Keratinocyte (primary cell): ENCODE measurements around the gene MYOCOS. TPM values are rescaled to one million over a fixed set of nuclear protein-coding genes. Genes with fewer than 3 reads are reported as not detected.

ENCODE experiments used
- DNase-seq: peaks from one replicate; pipeline ENCODE4 v3.0.0-alpha.2; 2011; ENCODE audit warnings: low read depth, missing footprints, low spot score
- FAIRE-seq: peaks from 2 replicates; lab custom pipeline; 2011; peaks lifted over from hg19 to GRCh38; lab: Jason Lieb, UNC
- H2AFZ ChIP-seq: 2 replicates; pipeline ENCODE4 v1.6.0; 2012; ENCODE audit warnings: low read length, control low read depth, inconsistent platforms; ENCODE audit not compliant: control insufficient read depth
- H3K27ac ChIP-seq: 2 replicates; pipeline ENCODE4 v1.5.1; 2011; ENCODE audit warnings: low read length; ENCODE audit not compliant: control insufficient read depth, insufficient read depth
- H3K27me3 ChIP-seq: 3 replicates; pipeline ENCODE4 v1.6.0; 2011; ENCODE audit warnings: low read length; ENCODE audit not compliant: control insufficient read depth, insufficient read depth; ENCODE audit errors: extremely low read depth
- H3K36me3 ChIP-seq, 2 experiments: 2 replicates in 1 of 2; 3 replicates in 1 of 2; pipeline ENCODE4 v1.5.1; 2011; ENCODE audit warnings: low read length in 2 of 2, mild to moderate bottlenecking in 1 of 2; ENCODE audit not compliant: control insufficient read depth in 2 of 2, insufficient read depth in 2 of 2; ENCODE audit errors: extremely low read depth in 1 of 2
- H3K4me1 ChIP-seq: 3 replicates; pipeline ENCODE4 v1.5.1; 2011; ENCODE audit warnings: low read length; ENCODE audit not compliant: control insufficient read depth, insufficient read depth; ENCODE audit errors: extremely low read depth
- H3K4me2 ChIP-seq: 3 replicates; pipeline ENCODE4 v1.6.0; 2011; ENCODE audit warnings: low read depth, low read length; ENCODE audit not compliant: control insufficient read depth, insufficient read depth; ENCODE audit errors: extremely low read depth
- H3K4me3 ChIP-seq, 3 experiments: fragments of 200-600 bp in 1 of 3; sonication (generic) in 1 of 3; 2 replicates in 2 of 3; 3 replicates in 1 of 3; pipeline ENCODE4 v1.5.1; 2011 to 2016; ENCODE audit warnings: low read length in 3 of 3, mild to moderate bottlenecking in 3 of 3, control low read depth in 2 of 3, inconsistent platforms in 1 of 3, low read depth in 1 of 3, mixed read lengths in 1 of 3, mixed run types in 1 of 3, moderate library complexity in 1 of 3; ENCODE audit not compliant: control insufficient read depth in 2 of 3, insufficient read depth in 2 of 3; ENCODE audit errors: extremely low read depth in 1 of 3
- H3K79me2 ChIP-seq: 2 replicates; pipeline ENCODE4 v1.6.0; 2012; ENCODE audit warnings: low read length; ENCODE audit not compliant: control insufficient read depth, insufficient read depth
- H3K9ac ChIP-seq: 3 replicates; pipeline ENCODE4 v1.6.0; 2011; ENCODE audit warnings: low read length; ENCODE audit not compliant: control insufficient read depth, insufficient read depth; ENCODE audit errors: extremely low read depth
- H3K9me1 ChIP-seq: 3 replicates; pipeline ENCODE4 v1.6.0; 2011; ENCODE audit warnings: low read length; ENCODE audit not compliant: control insufficient read depth, insufficient read depth; ENCODE audit errors: extremely low read depth
- H3K9me3 ChIP-seq: 2 replicates; pipeline ENCODE4 v1.5.1; 2012; ENCODE audit warnings: low read depth, low read length; ENCODE audit not compliant: control insufficient read depth
- H4K20me1 ChIP-seq: 3 replicates; pipeline ENCODE4 v1.6.0; 2011; ENCODE audit warnings: low read length; ENCODE audit not compliant: control insufficient read depth, insufficient read depth; ENCODE audit errors: extremely low read depth
- CTCF ChIP-seq, 3 experiments: IDR thresholded peaks in 1 of 3; conservative IDR thresholded peaks in 1 of 3; optimal IDR thresholded peaks in 1 of 3; 2 replicates in 2 of 3; 3 replicates in 1 of 3; pipeline versions ENCODE3 to v1.5.1; 2011; ENCODE audit warnings: low read length in 3 of 3, mild to moderate bottlenecking in 3 of 3, moderate library complexity in 2 of 3, control low read depth in 1 of 3, inconsistent platforms in 1 of 3; ENCODE audit not compliant: insufficient read depth in 2 of 3; ENCODE audit errors: extremely low read depth in 1 of 3
- EZH2 ChIP-seq: IDR thresholded peaks from one replicate; pipeline ENCODE4 v1.6.1; 2012; ENCODE audit warnings: inconsistent platforms, mild to moderate bottlenecking, low read length, moderate library complexity
- dilution Hi-C: fragments of 300-500 bp; cut with MboI; formaldehyde crosslinking; loops from one replicate; pipeline ENCODE4 v1.7.0; 2020; ENCODE audit warnings: low sequenced_read_pairs; ENCODE audit not compliant: extremely low pct_ligation_motif_present
- polyA plus RNA-seq, 5 experiments: library from polyadenylated mRNA; depleted of rRNA in 3 of 5; stranded (reverse) in 3 of 5; stranded (forward) in 1 of 5; unstranded in 1 of 5; fragments of >200 nt; gene quantifications; 1 replicate in 1 of 5; 2 replicates in 3 of 5; 3 replicates in 1 of 5; pipeline versions ENCODE4 v1.2.1 to v1.2.3, GENCODE V29; 2011 to 2012; ENCODE audit warnings: missing spikeins in 2 of 5, low read depth in 1 of 5, low replicate concordance in 1 of 5

MYOCOS gene
- polyA plus RNA-seq, 1 donor (not counting 4 experiments of a cell fraction or from before 2014, with no cell fraction given) = 0.05 TPM

- no peaks in the 10 kb centered on the region for H3K36me3 ChIP-seq
- no peaks in the 10 kb centered on the region for H3K9me1 ChIP-seq
- TF ChIP-seq CTCF (optimal IDR thresholded peaks at IDR 0.05 in 1 of 3, IDR thresholded peaks at IDR 0.05 in 1 of 3, conservative IDR thresholded peaks at IDR 0.05 in 1 of 3; ENCODE audit: extremely low read depth in 1 of 3, insufficient read depth in 2 of 3, low read length in 3 of 3) = no peak
- no peak for TF ChIP-seq EZH2
- no peaks in the 10 kb centered on the region for H3K4me1 ChIP-seq
- dilution Hi-C loops = no loop called here
- H3K4me2 ChIP-seq = no peak overlapping the region
- H3K9me3 ChIP-seq = no peaks in the 10 kb centered on the region
- no peak overlapping the region for H2AFZ ChIP-seq
- FAIRE-seq (no peak), DNase-seq (no peak)
- H3K4me3 ChIP-seq = no peak overlapping the region
- no peaks in the 10 kb centered on the region for H3K27me3 ChIP-seq
- H4K20me1 ChIP-seq = no peaks in the 10 kb centered on the region
- H3K27ac ChIP-seq = no peak overlapping the region
- no peak overlapping the region for H3K9ac ChIP-seq
- no peaks in the 10 kb centered on the region for H3K79me2 ChIP-seq
Measured at GRCh38 chr1:171666114-171666769, 44.2 kb downstream of the MYOCOS start.

- no peaks in the 10 kb centered on the region for H4K20me1 ChIP-seq
- TF ChIP-seq EZH2 = no peak
- no peaks in the 10 kb centered on the region for H3K27me3 ChIP-seq
- no peaks in the 10 kb centered on the region for H3K79me2 ChIP-seq
- H3K36me3 ChIP-seq = no peaks in the 10 kb centered on the region
- dilution Hi-C loops = no loop called here
- H3K27ac ChIP-seq = no peak overlapping the region
- FAIRE-seq (no peak), DNase-seq (no peak)
- no peaks in the 10 kb centered on the region for H3K4me1 ChIP-seq
- H3K9me1 ChIP-seq = no peaks in the 10 kb centered on the region
- no peak overlapping the region for H2AFZ ChIP-seq
- no peak overlapping the region for H3K9ac ChIP-seq
- no peaks in the 10 kb centered on the region for H3K9me3 ChIP-seq
- H3K4me3 ChIP-seq = no peak overlapping the region
- no peak overlapping the region for H3K4me2 ChIP-seq
Measured at GRCh38 chr1:171668372-171668771, 46.3 kb downstream of the MYOCOS start.

- no peak overlapping the region for H2AFZ ChIP-seq
- H3K36me3 ChIP-seq = no peaks in the 10 kb centered on the region
- H3K9me1 ChIP-seq = no peaks in the 10 kb centered on the region
- FAIRE-seq = no peak
- no peak for DNase-seq
- no peaks in the 10 kb centered on the region for H3K79me2 ChIP-seq
- H3K9ac ChIP-seq = no peak overlapping the region
- no peak overlapping the region for H3K4me3 ChIP-seq
- no peaks in the 10 kb centered on the region for H3K27me3 ChIP-seq
- no peaks in the 10 kb centered on the region for H4K20me1 ChIP-seq
- no peak overlapping the region for H3K4me2 ChIP-seq
- no peaks in the 10 kb centered on the region for H3K4me1 ChIP-seq
- H3K9me3 ChIP-seq = no peaks in the 10 kb centered on the region
- dilution Hi-C loops = no loop called here
- no peak overlapping the region for H3K27ac ChIP-seq
- TF ChIP-seq CTCF (optimal IDR thresholded peaks at IDR 0.05 in 1 of 3, IDR thresholded peaks at IDR 0.05 in 1 of 3, conservative IDR thresholded peaks at IDR 0.05 in 1 of 3; ENCODE audit: extremely low read depth in 1 of 3, insufficient read depth in 2 of 3, low read length in 3 of 3) = no peak
- no peak for TF ChIP-seq EZH2
Measured at GRCh38 chr1:171670739-171671138, 48.7 kb downstream of the MYOCOS start.
